Liver (tissue), 2 donors: ENCODE results near the gene ZNF813.

Source experiments
- JUND ChIP-seq, 2 donors: IDR thresholded peaks; 2 replicates each; pipeline ENCODE4 v1.6.1; 2016; ENCODE audit warnings: antibody characterized with exemption in 2 of 2
- TAF1 ChIP-seq: conservative IDR thresholded peaks from 2 replicates; pipeline ENCODE4 v1.6.1; 2016; ENCODE audit warnings: antibody characterized with exemption, mild to moderate bottlenecking
- donor health status: healthy.

DNA sequence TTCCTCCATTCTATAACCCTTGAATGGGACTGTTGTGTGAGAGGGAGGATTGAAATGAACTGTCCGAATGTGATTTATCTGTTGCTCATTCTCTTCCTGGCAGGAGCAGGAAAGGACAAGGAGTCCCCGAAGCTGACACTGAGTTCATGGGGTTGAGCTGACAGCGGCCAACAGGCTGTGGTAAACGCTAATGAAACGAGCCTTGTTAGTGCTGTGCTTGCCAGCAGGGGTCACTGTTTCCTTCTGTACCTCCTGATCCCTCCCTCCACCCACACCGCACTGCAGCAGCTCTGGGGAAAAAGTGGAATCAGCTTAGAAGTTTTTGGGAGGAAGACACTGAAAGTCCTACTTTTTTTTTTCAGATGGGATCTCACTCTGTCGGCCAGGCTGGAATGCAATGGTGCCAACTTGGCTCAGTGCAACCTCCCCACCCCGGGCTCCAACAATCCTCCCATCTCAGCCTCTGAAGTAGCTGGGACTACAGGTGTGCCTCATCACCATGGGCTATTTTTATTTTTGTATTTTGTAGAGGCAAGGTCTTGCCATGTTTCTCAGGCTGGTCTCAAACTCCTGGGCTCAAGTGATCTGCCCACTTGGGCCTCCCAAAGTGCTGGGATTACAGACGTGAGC, 42.5 kb upstream of the ZNF813 start:
- TF ChIP-seq JUND (IDR thresholded peaks at IDR 0.05) (no peak), TAF1 (no peak)
